GM19043 (cell line): ENCODE measurements around the gene CMKLR1.

Source experiments
- ATAC-seq: cut with Tn5 transposase; IDR thresholded peaks from one replicate; pipeline ENCODE4 v1.9.1; 2021; ENCODE audit warnings: low read depth; ENCODE audit not compliant: unreplicated experiment

The CMKLR1 gene

GRCh38 chr12:108239378-108239777 is 99.7 kb downstream of the CMKLR1 start:
- no peak for ATAC-seq

DNA sequence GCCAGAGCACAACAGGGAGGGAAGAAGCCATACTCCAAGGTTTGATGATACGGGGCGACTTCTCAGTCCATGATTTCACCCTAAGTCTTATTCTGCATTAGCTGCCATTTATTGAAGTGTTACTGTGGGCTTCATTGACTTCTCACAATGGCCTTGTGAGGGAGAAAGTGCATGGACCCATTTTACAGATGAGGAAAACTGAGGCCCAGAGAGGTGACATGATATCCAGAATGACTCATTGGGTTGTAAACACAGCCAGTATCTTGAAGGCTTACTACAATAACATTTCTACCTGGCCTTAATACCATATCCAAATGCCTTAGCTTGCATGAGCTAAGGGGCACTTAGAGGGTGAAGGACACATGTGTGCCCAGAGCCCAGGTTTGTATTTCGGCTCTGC is 100.6 kb downstream of the CMKLR1 start:
- no peak for ATAC-seq
